Naive thymus-derived CD4-positive, alpha-beta T cell (primary cell): Measurements from ENCODE around the gene SAPCD1. TPM values are rescaled to one million over a fixed set of nuclear protein-coding genes. Genes with fewer than 3 reads are reported as not detected.

ENCODE experiments used
- ATAC-seq: fragments of 150-1000 bp; cut with Tn5 transposase; 2 replicates; pipeline ENCODE4 v1.10.0; 2021; ENCODE audit warnings: mild to moderate bottlenecking, moderate library complexity
- CTCF ChIA-PET: fragments of 350-600 bp; sonication (Branson Sonifier 250); formaldehyde crosslinking; loops from one replicate; lab custom pipeline; 2021; ENCODE audit warnings: antibody characterized with exemption; lab: Charles Lee
- POLR2A ChIA-PET: fragments of 350-600 bp; sonication (Branson Sonifier 250); formaldehyde crosslinking; loops from one replicate; lab custom pipeline; 2021; ENCODE audit warnings: antibody characterized with exemption, inconsistent platforms; lab: Charles Lee
- DNase-seq, 9 donors: peaks; one replicate each; pipeline versions ENCODE4 v3.0.0 to v3.0.0-alpha.2; 2020 to 2022; ENCODE audit warnings: mixed read lengths in 1 of 9
- H3K27ac ChIP-seq: one replicate; pipeline ENCODE4 v1.7.0; 2013; ENCODE audit warnings: mild to moderate bottlenecking, low read depth, low read length, moderate library complexity
- H3K27me3 ChIP-seq, 2 donors: one replicate each; pipeline ENCODE4 v1.7.0; 2013; ENCODE audit warnings: low read length in 2 of 2, mild to moderate bottlenecking in 2 of 2, moderate library complexity in 2 of 2; ENCODE audit not compliant: control insufficient read depth in 2 of 2, insufficient read depth in 2 of 2
- H3K36me3 ChIP-seq, 3 experiments: 1 replicate in 2 of 3; 2 replicates in 1 of 3; pipeline ENCODE4 v1.7.0; 2013; ENCODE audit warnings: low read length in 3 of 3, mild to moderate bottlenecking in 3 of 3, moderate library complexity in 1 of 3; ENCODE audit not compliant: insufficient read depth in 3 of 3, control insufficient read depth in 2 of 3
- H3K4me1 ChIP-seq, 2 donors: one replicate each; pipeline ENCODE4 v1.7.0; 2013; ENCODE audit warnings: low read length in 2 of 2, mild to moderate bottlenecking in 2 of 2, moderate library complexity in 1 of 2; ENCODE audit not compliant: control insufficient read depth in 2 of 2, insufficient read depth in 2 of 2
- H3K4me3 ChIP-seq: 2 replicates; pipeline ENCODE4 v1.7.0; 2013; ENCODE audit warnings: mild to moderate bottlenecking, low read length
- H3K9me3 ChIP-seq, 3 experiments: 1 replicate in 2 of 3; 2 replicates in 1 of 3; pipeline ENCODE4 v1.7.0; 2013; ENCODE audit warnings: low read length in 3 of 3; ENCODE audit not compliant: control insufficient read depth in 2 of 3
- H3K27ac Mint-ChIP-seq, 9 donors: one replicate each; pipeline ENCODE4 v1.8.0; 2020 to 2022; ENCODE audit warnings: mixed read lengths in 9 of 9, mild to moderate bottlenecking in 8 of 9, moderate library complexity in 5 of 9, inconsistent platforms in 2 of 9
- H3K27me3 Mint-ChIP-seq, 5 donors: one replicate each; pipeline ENCODE4 v1.8.0; 2021 to 2022; ENCODE audit warnings: mixed read lengths in 5 of 5, mild to moderate bottlenecking in 1 of 5
- H3K36me3 Mint-ChIP-seq, 5 donors: one replicate each; pipeline ENCODE4 v1.8.0; 2020 to 2022; ENCODE audit warnings: mixed read lengths in 5 of 5, mild to moderate bottlenecking in 3 of 5, inconsistent platforms in 1 of 5
- H3K4me1 Mint-ChIP-seq, 7 donors: one replicate each; pipeline ENCODE4 v1.8.0; 2020 to 2022; ENCODE audit warnings: mixed read lengths in 7 of 7, mild to moderate bottlenecking in 3 of 7, inconsistent platforms in 1 of 7
- H3K4me3 Mint-ChIP-seq, 10 donors: one replicate each; pipeline ENCODE4 v1.8.0; 2020 to 2022; ENCODE audit warnings: mild to moderate bottlenecking in 10 of 10, mixed read lengths in 10 of 10, moderate library complexity in 6 of 10, inconsistent platforms in 2 of 10
- H3K9me3 Mint-ChIP-seq, 11 donors: one replicate each; pipeline ENCODE4 v1.8.0; 2020 to 2022; ENCODE audit warnings: mixed read lengths in 11 of 11, mild to moderate bottlenecking in 4 of 11, inconsistent platforms in 1 of 11, moderate library complexity in 1 of 11
- intact Hi-C, 2 donors: fragments of 100-400 bp; cut with micrococcal nuclease; formaldehyde crosslinking; loops; one replicate each; pipeline ENCODE4 v1.15.1; 2023
- polyA plus RNA-seq, 2 donors: library from polyadenylated mRNA; unstranded; fragments of 300-500 nt; fragmentation: Illumina TruSeq; gene quantifications; one replicate each; pipeline ENCODE4 v1.2.3, GENCODE V29; 2021
- total RNA-seq, 6 experiments: library from RNA in 5 of 6; stranded (reverse) in 5 of 6; gene quantifications; 1 replicate in 5 of 6; 2 replicates in 1 of 6; pipeline ENCODE4 v1.2.3 and lab custom pipeline; 2021 to 2026

Gene SAPCD1
- total and polyA plus RNA-seq, 7 experiments from 2014 or later: 2.3 to 11.1 (median 3.3) TPM; not detected in 2

DNA sequence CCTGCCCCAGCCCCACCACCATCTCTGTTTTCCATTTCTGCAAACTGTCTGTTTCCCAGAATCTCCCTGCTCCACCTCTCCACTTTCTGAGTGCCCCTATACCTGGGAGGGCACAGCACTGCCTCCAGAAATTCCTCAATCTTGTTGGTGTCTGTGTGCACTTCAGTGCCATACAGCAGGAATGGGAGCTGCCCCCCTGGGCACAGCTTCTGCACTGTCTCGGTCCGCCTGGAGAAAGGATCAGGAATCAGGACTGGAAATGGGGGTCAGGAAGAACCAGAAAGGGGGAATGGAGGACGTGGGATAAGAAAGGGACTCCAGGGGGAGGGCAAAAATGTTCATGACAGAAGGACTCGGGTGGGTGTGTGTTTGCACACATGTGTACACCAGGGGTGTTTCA lies 28.7 kb upstream of the SAPCD1 start:
- Histone ChIP-seq H3K4me3 (no peak overlapping the region), H3K36me3 (peaks cover 5 to 25% (median 13%) of the 10 kb centered on the region in 3 experiments), H3K9me3 (no peaks in the 10 kb centered on the region), H3K27ac (peak overlapping the region; percentile 83), H3K27me3 (no peaks in the 10 kb centered on the region), H3K4me1 (peaks cover 33 to 45% of the 10 kb centered on the region in 2 donors)
- peaks cover 0 to 45% (median 8%) of the 10 kb centered on the region in 5 donors for H3K36me3 Mint-ChIP-seq
- intact Hi-C loops: loop anchor here (1.0 to 10.0 kb wide), 3 partner anchors 97 to 1471 kb away; partner anchors contain the start of genes DXO (in 1 of the 2), HSD17B8 (in 1 of the 2), RING1 (in 1 of the 2) and RXRB (in 1 of the 2)
- peak overlapping the region in 6 of 9 donors; percentile 79 to 94 (median 89) for H3K27ac Mint-ChIP-seq
- ChIA-PET CTCF (interaction anchor here (1.4 kb wide), 1 partner anchor 8 kb away, joined by 3 read pairs; no protein-coding TSS in a partner anchor), POLR2A (no interaction called here)
- peaks cover 0 to 3% (median 0%) of the 10 kb centered on the region in 11 donors for H3K9me3 Mint-ChIP-seq
- no peaks in the 10 kb centered on the region for H3K27me3 Mint-ChIP-seq
- ATAC-seq: no peak
- peaks cover 21 to 75% (median 60%) of the 10 kb centered on the region in 7 donors for H3K4me1 Mint-ChIP-seq
- no peak for DNase-seq
- H3K4me3 Mint-ChIP-seq: peak overlapping the region in 9 of 10 donors; percentile 54 to 100 (median 96)

DNA sequence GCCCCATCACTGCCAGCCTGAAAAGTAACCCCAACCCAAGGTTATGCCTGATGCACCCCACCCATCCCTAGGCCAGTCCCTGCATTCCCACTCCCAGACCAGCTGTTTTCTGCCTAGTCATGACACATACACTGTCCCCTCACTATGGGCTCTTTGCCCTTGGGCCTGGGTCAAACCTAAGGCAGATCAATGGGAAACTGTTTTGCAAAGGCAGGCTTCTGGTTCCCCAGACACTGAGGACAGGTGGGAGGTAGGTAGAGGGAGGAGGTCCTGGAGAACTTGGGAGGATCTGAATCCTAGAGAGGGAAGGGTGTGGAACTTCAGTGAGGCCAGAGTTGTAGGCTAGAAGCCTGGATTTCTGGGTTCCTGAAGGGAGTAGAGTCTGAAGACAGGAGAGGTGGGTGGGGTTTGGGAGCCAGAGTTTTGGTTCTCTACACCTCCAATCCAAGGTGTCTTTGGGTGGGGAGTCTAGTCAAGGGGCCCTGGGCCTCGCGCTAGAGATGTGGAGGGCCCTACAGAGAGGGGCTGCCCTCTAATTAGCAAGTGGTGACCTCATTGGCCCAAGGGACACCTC lies 28.1 kb upstream of the SAPCD1 start:
- CTCF ChIA-PET: interaction anchor here (1.0 to 1.4 kb wide), 2 partner anchors 9 to 96 kb away, joined by 3 read pairs; no protein-coding TSS in a partner anchor
- H3K27ac Mint-ChIP-seq: peak overlapping the region; percentile 70 to 94 (median 90)
- ATAC-seq: no peak

GRCh38 chr6:31734821-31735406 lies 27.5 kb upstream of the SAPCD1 start:
- Mint-ChIP-seq H3K36me3 (peaks cover 0 to 44% (median 8%) of the 10 kb centered on the region in 5 donors), H3K9me3 (peaks cover 0 to 4% (median 0%) of the 10 kb centered on the region in 11 donors), H3K27me3 (no peaks in the 10 kb centered on the region), H3K4me3 (peak overlapping the region; percentile 86 to 100 (median 96)), H3K4me1 (peaks cover 32 to 78% (median 65%) of the 10 kb centered on the region in 7 donors), H3K27ac (peak overlapping the region; percentile 70 to 94 (median 90))
- ChIA-PET POLR2A (interaction anchor here (0.5 to 2.0 kb wide), 7 partner anchors 41 to 414 kb away, joined by 3 to 8 read pairs (median 3); partner anchors contain the start of gene VARS1), CTCF (interaction anchor here (0.8 to 1.3 kb wide), 3 partner anchors 8 to 95 kb away, joined by 3 to 4 read pairs (median 3); partner anchors contain the start of gene VWA7)
- no peaks in the 10 kb centered on the region for H3K9me3 ChIP-seq
- peaks cover 5 to 25% (median 13%) of the 10 kb centered on the region in 3 experiments for H3K36me3 ChIP-seq
- peak; percentile 54 for ATAC-seq
- no peaks in the 10 kb centered on the region for H3K27me3 ChIP-seq
- peak in 2 of 9 donors; percentile 50 to 63 for DNase-seq
- H3K27ac ChIP-seq: peak overlapping the region; percentile 83
- intact Hi-C loops: loop anchor here (1.0 to 10.0 kb wide), 9 partner anchors 53 to 1470 kb away; partner anchors contain the start of genes AGPAT1 (in 1 of the 2), DXO (in 1 of the 2), HSD17B8 (in 1 of the 2) and LY6G5C (in 1 of the 2)
- H3K4me3 ChIP-seq: peak overlapping the region; percentile 94
- peaks cover 41 to 48% of the 10 kb centered on the region in 2 donors for H3K4me1 ChIP-seq

More for the DNA sequence above, 28.1 kb upstream of the SAPCD1 start:
- POLR2A ChIA-PET: interaction anchor here (0.5 to 2.0 kb wide), 5 partner anchors 62 to 414 kb away, joined by 3 to 8 read pairs (median 4); partner anchors contain the start of gene VARS1
- peak overlapping the region; percentile 94 for H3K4me3 ChIP-seq
- H3K4me1 ChIP-seq: peaks cover 37 to 45% of the 10 kb centered on the region in 2 donors
- no peaks in the 10 kb centered on the region for H3K9me3 ChIP-seq
- H3K36me3 Mint-ChIP-seq: peaks cover 0 to 44% (median 8%) of the 10 kb centered on the region in 5 donors
- peaks cover 0 to 3% (median 0%) of the 10 kb centered on the region in 11 donors for H3K9me3 Mint-ChIP-seq
- intact Hi-C loops: loop anchor here (1.0 to 10.0 kb wide), 3 partner anchors 96 to 1470 kb away; partner anchors contain the start of genes DXO (in 1 of the 2), HSD17B8 (in 1 of the 2), RING1 (in 1 of the 2) and RXRB (in 1 of the 2)
- H3K4me3 Mint-ChIP-seq: peak overlapping the region; percentile 86 to 100 (median 96)
- peaks cover 5 to 25% (median 13%) of the 10 kb centered on the region in 3 experiments for H3K36me3 ChIP-seq
- DNase-seq: no peak
- H3K27me3 ChIP-seq: no peaks in the 10 kb centered on the region
- peaks cover 27 to 75% (median 62%) of the 10 kb centered on the region in 7 donors for H3K4me1 Mint-ChIP-seq
- H3K27me3 Mint-ChIP-seq: no peaks in the 10 kb centered on the region
- peak overlapping the region; percentile 83 for H3K27ac ChIP-seq

- ChIA-PET CTCF (interaction anchor here (1.3 to 1.5 kb wide), 3 partner anchors 9 to 90 kb away, joined by 3 to 7 read pairs (median 7); no protein-coding TSS in a partner anchor), POLR2A (interaction anchor here (0.6 to 4.6 kb wide), 13 partner anchors 11 to 127 kb away, joined by 3 to 28 read pairs (median 4); partner anchors contain the start of genes LSM2 and NEU1)
- no peaks in the 10 kb centered on the region for H3K27me3 Mint-ChIP-seq
- H3K27ac ChIP-seq: peak within 1 kb of the TSS; percentile 83
- H3K4me3 Mint-ChIP-seq: peak within 1 kb of the TSS; percentile 86 to 100 (median 96)
- DNase-seq (peak in 7 of 9 donors; percentile 17 to 85 (median 38)), ATAC-seq (peak; percentile 28)
- intact Hi-C loops: loop anchor here (5.0 to 10.0 kb wide), 8 partner anchors 54 to 1469 kb away; partner anchors contain the start of genes AGPAT1 (in 1 of the 2), DXO (in 1 of the 2), HSD17B8 (in 1 of the 2) and LY6G5C (in 1 of the 2)
- peak within 1 kb of the TSS; percentile 94 for H3K4me3 ChIP-seq
- H3K27me3 ChIP-seq: no peaks in the 10 kb centered on the region
- H3K9me3 Mint-ChIP-seq: peaks cover 0 to 5% (median 0%) of the 10 kb centered on the region in 11 donors
- peak within 1 kb of the TSS; percentile 88 to 94 (median 90) for H3K27ac Mint-ChIP-seq
- no peaks in the 10 kb centered on the region for H3K9me3 ChIP-seq
- H3K4me1 Mint-ChIP-seq: peaks cover 41 to 81% (median 70%) of the 10 kb centered on the region in 7 donors
- H3K36me3 ChIP-seq: peaks cover 5 to 25% (median 13%) of the 10 kb centered on the region in 3 experiments
- peaks cover 0 to 42% (median 8%) of the 10 kb centered on the region in 5 donors for H3K36me3 Mint-ChIP-seq
- H3K4me1 ChIP-seq: peaks cover 41 to 45% of the 10 kb centered on the region in 2 donors
These were observed 26.3 kb upstream of the SAPCD1 start, which contains the start of gene CLIC1 for GRCh38 chr6:31736021-31736767. Gene CLIC1, minus strand, starts transcription at chr6:31736530. Its CDS starts 230 bp downstream, at chr6:31736300.

GRCh38 chr6:31736768-31737314 lies 25.6 kb upstream of the SAPCD1 start:
- H3K4me1 ChIP-seq: peaks cover 41 to 45% of the 10 kb centered on the region in 2 donors
- peaks cover 0 to 6% (median 0%) of the 10 kb centered on the region in 11 donors for H3K9me3 Mint-ChIP-seq
- no peaks in the 10 kb centered on the region for H3K27me3 ChIP-seq
- H3K27me3 Mint-ChIP-seq: no peaks in the 10 kb centered on the region
- H3K36me3 ChIP-seq: peaks cover 4 to 21% (median 7%) of the 10 kb centered on the region in 3 experiments
- peak overlapping the region; percentile 94 for H3K4me3 ChIP-seq
- no peak for DNase-seq
- no peak for ATAC-seq
- H3K27ac Mint-ChIP-seq: peak overlapping the region; percentile 14 to 94 (median 90)
- ChIA-PET POLR2A (interaction anchor here (0.6 to 4.6 kb wide), 11 partner anchors 8 to 126 kb away, joined by 3 to 28 read pairs (median 4); partner anchors contain the start of genes DDAH2, HSPA1B, LSM2 and NEU1), CTCF (interaction anchor here (1.4 to 4.3 kb wide), 3 partner anchors 8 to 90 kb away, joined by 7 to 30 read pairs (median 7); partner anchors contain the start of gene DDAH2)
- H3K4me1 Mint-ChIP-seq: peaks cover 41 to 87% (median 70%) of the 10 kb centered on the region in 7 donors
- peak overlapping the region; percentile 86 to 100 (median 96) for H3K4me3 Mint-ChIP-seq
- H3K9me3 ChIP-seq: no peaks in the 10 kb centered on the region
- peak overlapping the region; percentile 83 for H3K27ac ChIP-seq
- H3K36me3 Mint-ChIP-seq: peaks cover 0 to 45% (median 8%) of the 10 kb centered on the region in 5 donors
- intact Hi-C loops: loop anchor here (5.0 to 10.0 kb wide), 8 partner anchors 55 to 1468 kb away; partner anchors contain the start of genes AGPAT1 (in 1 of the 2), DXO (in 1 of the 2), HSD17B8 (in 1 of the 2) and LY6G5C (in 1 of the 2)
